HG03432 (cell line): ENCODE data around the gene KLHL6.
"Not testable (repeated sequence)": the region's sequence is repeated elsewhere in the genome, so short reads cannot be mapped to it uniquely, and the experiment has no call there.

Experiments
- ATAC-seq: cut with Tn5 transposase; IDR thresholded peaks from one replicate; pipeline ENCODE4 v1.9.1; 2021; ENCODE audit warnings: mild to moderate bottlenecking, moderate library complexity; ENCODE audit not compliant: unreplicated experiment

KLHL6 gene

DNA sequence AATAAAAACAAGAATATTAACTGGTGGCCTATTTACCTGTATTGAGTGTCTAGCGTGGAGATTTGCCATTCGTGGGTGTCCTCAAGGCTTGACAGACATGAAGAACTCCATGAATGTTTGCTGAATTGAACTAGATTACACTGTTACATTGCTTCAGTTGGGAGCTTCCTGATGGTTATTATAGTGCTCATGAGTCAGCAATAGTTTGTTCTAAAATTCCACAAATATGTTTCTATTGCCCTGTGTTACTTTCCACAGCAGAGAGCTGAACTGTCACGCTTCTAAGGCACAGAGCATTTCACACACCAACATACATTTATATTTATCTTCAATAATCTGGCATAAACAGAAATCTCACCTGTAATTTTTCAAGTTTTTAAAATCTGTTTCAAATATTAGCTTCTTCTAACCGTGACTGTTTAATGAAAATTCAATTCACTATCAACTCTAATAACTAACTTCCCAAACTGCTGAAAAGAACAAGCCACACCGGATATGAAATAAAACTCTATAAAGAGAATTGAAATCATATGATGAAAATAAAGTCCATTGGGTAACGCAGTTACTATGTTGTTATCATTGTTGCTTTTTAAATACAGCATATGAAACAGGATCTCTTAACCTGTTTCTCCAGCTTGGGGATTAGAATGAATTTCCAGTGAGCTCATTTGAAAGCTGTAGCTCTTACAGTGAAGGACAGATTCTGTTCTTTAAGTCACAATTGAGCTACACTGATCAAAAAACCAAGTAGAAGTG is 65.9 kb downstream of the KLHL6 start:
- no peak for ATAC-seq

DNA sequence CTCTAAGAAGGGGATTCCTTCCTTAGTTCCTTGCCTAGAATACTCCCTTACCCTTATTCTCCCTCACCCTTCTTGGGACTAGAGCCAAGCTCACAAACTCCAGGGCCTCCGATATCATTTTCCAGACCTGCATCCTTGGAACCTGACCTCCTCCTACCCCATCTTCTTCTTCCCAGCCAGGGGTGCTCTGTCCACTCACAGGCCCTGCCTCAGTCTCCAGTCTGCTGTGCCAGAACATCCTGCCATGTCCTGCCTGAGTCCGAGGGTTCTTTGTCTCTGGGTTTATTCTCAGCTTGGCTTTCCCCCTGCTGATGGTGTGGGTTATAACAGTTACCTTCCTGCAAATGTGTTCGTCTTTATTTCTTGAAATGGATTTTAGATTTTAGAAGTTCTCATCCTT is 67.2 kb downstream of the KLHL6 start:
- no peak for ATAC-seq

DNA sequence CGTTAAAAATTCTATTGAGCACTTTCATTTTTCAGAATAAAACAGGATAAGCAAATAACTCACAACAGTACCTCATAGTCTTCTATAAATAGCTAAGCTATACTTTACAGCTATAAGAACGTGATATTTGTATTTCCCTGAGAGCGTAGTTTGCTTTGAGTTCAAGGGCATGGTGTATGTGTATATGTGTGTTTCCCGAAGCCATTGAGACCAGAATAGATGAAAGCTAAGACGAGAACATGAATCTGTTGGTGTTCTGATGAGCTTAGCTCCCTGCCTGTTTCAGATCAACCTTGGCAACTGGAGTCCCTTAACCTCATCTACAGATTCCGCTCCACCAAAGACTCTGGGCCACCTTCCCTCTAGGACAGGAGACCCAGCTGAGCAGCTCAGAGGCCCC is 67.6 kb downstream of the KLHL6 start:
- ATAC-seq: no peak

DNA sequence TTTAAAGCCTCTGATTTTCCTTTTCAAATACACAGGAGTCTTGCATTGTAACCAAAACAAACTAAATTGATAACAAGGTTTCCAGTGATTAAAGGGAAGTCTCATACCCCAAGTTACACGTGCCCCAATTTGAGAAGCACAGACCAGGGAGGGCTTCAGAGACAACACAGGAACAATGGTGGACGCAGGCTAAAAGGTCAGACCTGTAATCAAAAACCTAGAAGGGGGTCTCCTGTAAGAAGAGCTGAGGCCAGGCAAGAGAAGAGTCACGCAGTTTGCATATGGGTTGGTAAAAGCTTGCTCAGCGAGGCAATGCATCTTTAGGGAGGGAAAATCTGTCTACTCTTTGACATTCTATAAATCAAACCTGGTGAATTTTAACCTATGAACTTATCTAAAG is 68.5 kb downstream of the KLHL6 start:
- no peak for ATAC-seq

DNA sequence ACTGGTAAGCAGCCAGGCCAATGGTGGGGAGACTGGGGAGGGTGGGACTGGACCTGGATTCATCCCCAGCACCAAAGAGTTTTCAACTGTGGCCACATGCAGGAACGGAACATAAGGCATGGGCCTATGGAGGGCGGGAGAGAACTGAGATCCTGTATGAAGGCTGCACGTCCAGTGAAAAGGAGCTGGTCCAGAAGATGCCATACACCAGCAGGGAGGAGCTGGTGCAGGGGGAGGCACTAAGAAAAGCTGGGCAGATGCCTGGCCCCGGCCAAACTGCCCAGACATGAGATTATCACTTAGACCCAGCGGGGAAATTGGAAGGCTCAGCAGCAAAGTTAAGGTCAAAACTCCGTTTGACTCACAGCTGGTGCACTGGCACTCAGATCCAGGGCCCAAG is 69.0 kb downstream of the KLHL6 start:
- ATAC-seq: no peak

DNA sequence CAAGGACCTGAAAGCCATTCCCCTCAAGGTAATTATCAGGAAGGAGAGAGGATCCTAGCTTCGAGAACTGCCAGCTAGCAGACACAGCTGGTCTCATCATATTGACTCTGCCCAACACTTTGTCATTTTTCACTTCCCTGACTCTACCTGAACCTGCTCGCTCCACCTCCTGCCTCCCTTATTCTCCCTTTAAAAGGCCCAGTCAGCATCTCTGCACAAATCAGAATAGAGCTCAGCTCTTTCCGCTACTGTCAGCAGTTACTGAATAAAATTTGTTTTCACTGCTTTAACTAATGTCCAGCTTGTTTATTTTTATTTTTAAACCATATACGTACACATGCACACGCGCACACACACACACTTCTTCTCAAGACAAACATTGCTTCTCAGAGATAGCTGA is 69.9 kb downstream of the KLHL6 start:
- ATAC-seq: no peak

DNA sequence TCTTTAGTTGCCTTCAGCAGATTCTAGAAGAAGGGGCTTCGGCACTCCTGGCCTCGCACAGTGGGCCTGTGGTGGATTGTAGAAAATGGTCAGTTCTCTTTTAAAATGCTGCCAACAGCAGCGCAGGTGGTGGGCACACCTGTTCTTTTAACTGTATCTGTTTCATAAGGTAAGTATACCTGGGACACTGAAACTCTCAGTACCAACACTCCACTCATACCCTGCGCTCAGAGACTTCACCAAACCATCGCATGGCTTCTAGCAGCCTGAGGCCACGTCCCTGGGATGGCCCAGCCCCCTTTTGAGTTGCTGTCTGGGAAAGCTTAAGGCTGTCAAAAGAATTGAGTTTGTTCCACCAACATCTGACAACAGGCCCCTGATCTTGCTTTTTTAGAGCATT is 70.4 kb downstream of the KLHL6 start:
- ATAC-seq: no peak

DNA sequence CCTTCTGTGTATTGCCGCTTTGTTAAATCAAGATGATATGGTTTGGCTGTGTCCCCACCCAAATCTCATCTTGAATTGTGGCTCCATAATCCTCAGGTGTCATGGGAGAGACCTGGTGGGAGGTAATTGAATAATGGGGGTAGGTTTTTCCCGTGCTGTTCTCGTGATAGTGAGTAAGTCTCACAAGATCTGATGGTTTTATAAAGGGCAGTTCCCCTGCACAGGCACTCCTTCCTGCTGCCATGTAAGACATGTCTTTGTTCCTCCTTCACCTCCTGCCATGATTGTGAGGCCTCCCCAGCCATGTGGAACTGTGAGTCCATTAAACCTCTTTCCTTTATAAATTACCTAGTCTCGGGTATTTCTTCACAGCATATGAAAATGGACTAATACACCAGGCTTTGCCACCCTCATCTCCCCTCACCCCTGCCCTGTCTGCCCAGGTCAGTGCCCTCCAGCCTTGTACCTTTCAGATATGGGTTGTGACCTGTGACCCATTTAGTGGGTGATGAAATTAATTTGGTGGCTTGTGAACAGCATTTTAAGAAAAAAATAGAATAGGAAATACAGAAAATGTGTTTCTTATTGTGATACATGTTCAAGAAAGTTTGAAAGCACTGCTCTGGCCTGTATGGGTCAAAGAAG is 71.0 kb downstream of the KLHL6 start:
- no peak for ATAC-seq

DNA sequence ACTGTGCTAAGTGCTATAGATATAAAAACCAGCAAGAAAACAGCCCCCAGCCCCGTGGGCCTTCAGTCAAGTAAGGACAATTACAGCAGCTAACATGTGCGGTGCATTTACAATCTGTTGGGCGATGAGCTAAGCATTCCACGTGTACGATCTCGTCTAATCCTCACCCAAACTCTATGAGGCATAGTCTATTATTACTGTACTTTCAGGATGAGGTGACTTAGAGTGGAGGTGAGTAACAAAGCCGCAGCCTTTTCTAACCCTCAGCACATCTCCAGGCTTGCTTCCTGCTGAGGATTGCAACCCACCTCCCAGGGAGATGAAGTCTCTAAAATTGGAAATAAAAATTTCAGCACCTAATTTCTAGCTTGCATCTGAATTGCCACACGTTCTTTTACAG is 73.9 kb downstream of the KLHL6 start:
- no peak for ATAC-seq

DNA sequence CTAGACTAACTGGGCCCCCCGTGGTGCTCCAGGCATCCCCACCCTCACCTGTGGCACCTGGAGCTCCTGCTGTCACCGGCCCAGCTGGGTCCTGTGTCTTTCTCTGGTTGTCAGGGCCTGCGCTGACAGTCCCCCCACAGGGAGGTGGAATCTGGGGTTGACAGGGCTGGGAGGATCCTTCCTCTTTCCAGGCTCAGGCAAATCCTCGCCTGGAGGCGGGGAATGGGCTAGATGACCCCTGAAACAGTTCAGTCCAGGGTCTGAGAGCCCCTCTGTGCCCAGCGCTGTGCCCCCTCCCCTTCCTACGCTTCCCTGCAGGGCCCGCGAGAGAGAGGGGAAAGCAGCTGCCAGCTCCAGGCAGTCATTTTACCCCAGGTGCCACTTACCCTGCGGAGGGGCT is 77.0 kb downstream of the KLHL6 start:
- no peak for ATAC-seq

DNA sequence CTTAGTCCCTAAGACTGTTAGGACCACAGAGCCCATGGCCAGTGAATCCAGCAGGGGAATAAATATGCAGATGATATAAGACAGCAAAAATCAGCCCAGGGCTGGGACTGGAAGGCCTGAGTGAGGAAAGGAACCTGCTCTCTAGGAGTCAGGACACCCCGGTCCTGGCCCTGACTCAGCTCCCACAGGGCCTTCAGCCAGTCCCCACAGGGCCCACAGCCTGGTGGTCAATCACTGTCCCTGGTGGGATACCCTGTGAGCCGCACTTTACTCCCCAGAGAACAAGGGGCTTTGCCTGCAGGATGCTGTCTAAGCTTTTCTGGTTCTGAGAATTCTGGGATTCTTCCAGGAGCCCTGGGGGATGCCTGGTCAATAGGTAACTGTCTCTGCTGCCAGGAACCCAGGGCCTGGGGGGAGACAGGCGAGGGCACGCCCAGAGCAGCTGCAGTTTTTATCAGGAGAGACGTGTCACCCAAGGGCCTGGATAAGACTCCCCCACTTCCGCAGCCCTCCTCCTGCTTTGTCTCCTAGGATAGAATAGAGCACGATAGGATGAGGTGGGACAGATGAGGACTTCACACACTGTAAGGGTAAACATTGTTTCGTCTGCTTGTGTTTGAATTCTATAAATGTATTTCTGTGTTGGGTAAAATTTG is 77.6 kb downstream of the KLHL6 start:
- ATAC-seq: no peak

DNA sequence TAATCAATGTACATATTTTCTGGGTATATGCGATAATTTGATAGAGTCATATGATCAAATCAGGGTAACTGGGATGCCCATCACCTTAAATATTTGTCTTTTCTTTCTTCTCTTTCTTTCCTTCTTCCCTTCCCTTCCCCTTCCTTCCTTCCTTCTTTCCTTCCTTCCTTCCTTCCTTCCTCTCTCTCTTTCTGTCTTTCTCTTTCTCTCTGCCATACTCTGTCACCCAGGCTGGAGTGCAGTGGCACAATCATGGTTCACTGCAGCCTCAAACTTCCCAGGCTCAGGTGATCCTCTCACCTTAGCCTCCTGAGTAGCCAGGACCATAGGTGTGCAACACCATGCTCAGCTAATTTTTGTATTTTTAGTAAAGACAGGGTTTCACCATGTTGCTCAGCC is 79.7 kb downstream of the KLHL6 start:
- ATAC-seq: not testable (repeated sequence)

DNA sequence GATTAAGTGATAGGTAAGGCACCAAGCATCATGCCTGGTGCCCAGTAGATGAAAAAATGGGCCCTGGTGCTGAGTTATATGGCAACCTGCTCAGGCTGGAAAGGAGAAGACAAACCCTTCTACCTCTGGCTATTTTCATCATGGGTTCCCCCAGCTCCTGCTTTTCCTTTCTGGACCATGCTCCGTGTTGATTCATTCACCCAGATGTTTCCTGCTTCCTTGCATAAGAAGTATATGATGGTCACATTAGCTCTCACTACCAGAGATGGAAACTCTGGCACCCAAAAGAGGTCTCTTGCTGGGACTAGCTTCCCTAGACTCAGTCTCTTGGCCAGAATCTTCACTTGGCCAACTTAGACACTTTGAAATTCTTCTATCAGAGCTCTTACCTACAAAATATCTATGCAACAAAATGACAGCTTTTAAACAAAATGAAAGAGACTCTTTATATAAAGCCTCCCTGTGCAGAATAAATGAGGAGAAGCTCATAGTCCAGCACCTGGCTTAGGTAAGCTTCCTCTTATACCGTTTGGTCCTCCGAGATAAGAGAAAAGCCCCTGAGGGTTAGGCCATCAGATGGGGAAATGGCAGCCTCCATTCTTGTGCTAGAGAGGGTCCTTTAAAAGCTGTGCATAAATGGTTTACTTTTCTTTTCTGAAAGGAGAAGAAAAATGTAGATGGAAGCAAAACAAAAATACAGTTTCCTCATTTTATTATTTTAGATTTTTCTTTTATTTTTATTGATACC is 80.3 kb downstream of the KLHL6 start:
- no peak for ATAC-seq

DNA sequence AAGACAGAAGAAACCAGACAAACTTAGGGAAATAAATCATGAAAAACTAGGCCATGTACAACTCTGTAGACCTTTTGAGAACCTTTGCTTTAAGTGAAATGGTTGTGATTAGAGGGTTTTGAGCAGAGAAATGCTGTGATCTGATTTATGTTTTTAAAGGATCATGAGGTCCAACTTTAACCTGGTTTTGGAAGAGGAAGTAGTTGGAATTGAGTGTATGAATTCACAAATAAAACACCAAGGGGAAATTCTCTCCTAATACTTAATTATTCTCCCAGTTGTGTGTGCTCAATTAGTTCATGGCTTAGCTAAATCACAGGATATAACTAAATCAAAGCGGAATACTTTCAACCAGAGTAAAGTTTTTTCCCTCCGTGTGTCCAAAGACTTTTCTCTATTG is 81.5 kb downstream of the KLHL6 start:
- ATAC-seq: no peak

DNA sequence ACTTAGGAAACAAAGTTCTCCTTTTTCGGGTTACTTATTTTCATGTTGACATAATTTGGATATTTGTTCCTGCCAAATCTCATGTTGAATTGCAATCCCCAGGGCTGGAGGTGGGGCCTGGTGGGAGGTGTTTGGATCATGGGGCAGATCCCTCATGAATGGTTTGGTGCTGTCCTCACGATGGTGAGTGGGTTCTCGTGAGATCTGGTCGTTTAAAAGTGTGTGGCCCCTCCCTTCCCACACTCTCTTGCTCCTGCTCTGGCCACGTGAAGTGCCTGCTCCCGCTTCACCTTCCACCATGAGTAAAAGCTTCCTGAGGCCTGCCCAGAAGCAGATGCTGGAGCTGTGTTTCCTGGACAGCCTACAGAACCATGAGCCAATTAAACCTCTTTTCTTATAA is 83.4 kb downstream of the KLHL6 start:
- no peak for ATAC-seq

DNA sequence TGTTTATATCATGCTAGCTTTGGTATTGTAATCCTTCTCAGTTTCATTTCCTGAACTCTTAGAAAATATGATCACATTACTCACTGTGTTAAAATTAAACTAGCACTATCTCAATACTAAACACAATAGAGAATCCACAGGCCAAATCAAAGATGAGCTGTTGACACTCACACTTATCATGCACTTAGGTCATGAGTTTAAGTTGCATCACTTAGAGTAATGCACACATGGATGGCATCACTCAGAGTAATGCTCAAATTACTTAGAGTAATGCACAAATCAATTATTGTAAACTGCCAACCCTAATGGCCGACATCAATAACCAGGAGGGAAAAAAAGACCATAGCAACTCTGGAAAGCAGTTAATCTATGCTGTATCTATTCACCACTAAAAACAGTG is 87.1 kb downstream of the KLHL6 start:
- no peak for ATAC-seq

DNA sequence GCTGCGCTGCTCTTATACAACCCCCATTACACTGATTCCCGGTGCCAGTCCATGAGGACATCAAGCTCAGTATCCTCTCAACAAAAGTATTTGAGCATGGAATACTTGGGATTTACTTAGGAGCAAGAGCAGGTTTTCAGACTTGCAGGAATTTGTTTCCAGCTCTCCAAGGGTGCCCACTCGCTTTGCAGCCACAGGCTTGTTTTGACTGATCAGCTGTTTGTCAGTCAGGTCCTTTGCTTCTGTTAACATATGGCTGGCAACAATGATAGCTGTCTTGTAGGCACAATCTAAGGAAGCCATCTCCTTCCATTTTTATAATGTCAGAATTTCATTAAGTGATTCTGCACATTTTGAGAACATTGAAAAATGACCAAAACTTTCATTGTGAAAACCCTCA is 88.9 kb downstream of the KLHL6 start:
- ATAC-seq: no peak

DNA sequence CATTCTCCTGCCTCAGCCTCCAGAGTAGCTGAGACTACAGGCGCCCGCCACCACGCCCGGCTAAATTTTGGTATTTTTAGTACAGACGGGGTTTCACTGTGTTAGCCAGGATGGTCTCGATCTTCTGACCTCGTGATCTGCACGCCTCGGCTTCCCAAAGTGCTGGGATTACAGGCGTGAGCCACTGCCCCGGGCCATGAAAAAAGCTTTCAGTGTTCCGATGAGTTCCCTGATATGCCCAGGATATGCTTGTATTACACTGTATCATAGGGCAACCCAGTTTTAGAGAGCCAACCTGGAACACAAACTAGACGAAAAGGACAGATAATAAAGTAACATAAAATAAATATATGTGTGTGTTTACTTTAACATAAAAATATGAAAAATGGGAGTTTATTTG is 89.8 kb downstream of the KLHL6 start:
- not testable (repeated sequence) for ATAC-seq

DNA sequence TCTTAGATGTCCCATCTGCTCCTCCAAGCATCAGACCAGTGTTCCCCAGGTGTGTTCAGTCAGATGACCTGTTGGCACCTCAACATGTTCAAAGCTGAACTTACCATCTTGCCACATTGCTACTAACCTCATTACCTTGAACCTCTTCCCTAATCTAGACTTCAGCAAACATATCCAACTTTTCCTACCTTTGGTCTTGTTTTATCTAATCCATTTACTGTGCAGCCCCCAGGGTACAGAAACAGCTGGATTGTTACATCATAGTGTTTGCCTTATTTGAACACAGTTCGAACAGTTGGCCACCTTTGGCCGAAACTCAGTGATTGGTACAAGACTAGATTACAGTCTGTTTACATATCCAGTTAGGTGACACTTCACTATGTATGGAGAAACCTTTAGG is 91.0 kb downstream of the KLHL6 start:
- no peak for ATAC-seq

DNA sequence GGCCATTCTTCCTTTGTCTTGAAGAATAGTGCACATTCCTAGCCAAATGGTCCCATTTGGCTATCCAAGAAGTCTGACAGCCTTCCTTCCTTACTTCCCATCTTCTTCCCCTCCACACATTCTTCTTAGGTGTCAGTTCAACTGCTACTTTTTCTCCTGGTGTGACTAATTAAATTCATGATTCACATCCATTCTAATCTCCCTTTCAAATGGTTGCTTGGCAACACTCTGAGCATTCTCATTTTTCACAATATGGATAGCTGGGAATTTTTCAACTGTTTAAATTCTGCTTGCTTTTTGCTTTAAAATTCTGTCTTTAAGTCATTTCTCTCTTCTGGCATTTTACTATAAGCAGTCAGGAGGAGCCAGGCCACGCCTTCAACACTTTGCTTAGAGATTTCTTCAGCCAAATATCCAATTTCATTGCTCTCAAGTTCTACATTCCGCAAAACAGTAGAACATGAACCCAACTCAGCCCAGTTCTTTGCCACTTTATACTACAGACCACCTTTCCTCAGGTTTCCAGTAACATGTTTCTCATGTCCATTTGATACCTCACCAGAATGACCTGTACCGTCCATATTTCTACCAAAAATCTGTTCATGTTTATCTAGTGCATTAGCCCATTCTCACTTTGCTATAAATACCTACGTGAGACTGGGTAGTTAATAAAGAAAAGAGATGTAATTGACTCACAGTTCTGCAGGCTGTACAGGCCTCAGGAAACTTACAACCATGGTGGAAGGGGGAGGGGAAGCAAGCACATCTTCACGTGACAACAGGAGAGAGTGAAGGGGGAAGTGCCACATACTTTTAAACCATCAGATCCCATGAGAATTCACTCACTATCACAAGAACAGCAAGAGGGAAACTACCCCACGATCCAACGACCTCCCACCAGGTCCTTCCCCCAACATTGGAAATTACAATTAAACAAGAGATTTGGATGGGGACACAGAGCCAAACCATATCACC is 95.1 kb downstream of the KLHL6 start:
- no peak for ATAC-seq
